Mammary epithelial cell (primary cell): ENCODE data around the gene GDAP1L1.

Experiments used
- EZH2 ChIP-seq: IDR thresholded peaks from 2 replicates; pipeline ENCODE4 v1.6.1; 2012; ENCODE audit warnings: low read length, inconsistent platforms, borderline replicate concordance
- TF ChIP-seq, protein P1 (sequence below), 2 donors: IDR thresholded peaks in 1 of 2; conservative IDR thresholded peaks in 1 of 2; 2 replicates each; pipeline ENCODE4 v1.5.1; 2011 to 2012; ENCODE audit warnings: inconsistent platforms in 2 of 2, low read length in 2 of 2, mild to moderate bottlenecking in 2 of 2, control low read depth in 1 of 2, low read depth in 1 of 2; ENCODE audit not compliant: insufficient read depth in 1 of 2; ENCODE audit errors: extremely low read depth in 1 of 2

DNA sequence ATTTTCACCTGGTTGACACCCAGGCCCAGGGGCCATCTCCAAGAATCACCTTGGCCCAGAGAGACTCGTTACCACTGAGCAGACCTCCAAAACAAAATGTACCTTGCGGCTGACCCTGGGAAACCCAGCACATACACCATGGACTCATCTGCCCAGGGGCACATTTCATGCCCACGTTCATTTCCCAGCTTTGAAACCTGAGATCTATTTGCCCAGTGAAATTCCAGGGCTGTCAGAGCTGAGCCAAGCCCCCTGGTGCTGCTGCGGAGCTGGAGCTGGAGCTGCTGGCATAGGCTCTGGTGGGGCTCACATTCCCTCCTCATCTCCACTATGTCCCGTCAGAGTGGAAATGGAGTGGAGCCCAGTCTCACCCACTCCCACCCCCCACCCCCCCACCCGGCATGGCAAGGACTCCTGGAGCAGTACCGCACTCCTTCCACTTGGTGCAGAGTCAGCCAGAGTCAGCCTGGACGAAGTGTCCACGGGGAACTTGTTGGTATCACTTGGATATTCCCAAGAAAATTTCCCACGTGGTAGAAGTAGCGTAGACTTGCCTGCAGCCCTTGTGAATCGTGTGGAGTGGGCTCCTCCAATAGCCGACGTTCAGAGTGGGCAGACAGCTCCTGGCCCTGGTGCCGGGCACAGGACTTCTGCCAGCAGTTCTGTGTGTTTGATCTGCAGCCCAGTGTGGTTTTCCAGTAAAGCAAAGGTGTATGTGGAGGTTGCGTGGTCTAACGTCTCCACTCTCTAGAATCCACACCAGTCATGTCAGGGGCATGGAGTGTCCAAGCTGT lies 18.4 kb upstream of the GDAP1L1 start:
- TF ChIP-seq, protein P1, sequence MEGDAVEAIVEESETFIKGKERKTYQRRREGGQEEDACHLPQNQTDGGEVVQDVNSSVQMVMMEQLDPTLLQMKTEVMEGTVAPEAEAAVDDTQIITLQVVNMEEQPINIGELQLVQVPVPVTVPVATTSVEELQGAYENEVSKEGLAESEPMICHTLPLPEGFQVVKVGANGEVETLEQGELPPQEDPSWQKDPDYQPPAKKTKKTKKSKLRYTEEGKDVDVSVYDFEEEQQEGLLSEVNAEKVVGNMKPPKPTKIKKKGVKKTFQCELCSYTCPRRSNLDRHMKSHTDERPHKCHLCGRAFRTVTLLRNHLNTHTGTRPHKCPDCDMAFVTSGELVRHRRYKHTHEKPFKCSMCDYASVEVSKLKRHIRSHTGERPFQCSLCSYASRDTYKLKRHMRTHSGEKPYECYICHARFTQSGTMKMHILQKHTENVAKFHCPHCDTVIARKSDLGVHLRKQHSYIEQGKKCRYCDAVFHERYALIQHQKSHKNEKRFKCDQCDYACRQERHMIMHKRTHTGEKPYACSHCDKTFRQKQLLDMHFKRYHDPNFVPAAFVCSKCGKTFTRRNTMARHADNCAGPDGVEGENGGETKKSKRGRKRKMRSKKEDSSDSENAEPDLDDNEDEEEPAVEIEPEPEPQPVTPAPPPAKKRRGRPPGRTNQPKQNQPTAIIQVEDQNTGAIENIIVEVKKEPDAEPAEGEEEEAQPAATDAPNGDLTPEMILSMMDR (conservative IDR thresholded peaks at IDR 0.05 in 1 of 2, IDR thresholded peaks at IDR 0.05 in 1 of 2; ENCODE audit: extremely low read depth in 1 of 2, insufficient read depth in 1 of 2, low read depth in 1 of 2, low read length in 2 of 2), result no peak
- TF ChIP-seq EZH2, result no peak
